ENCODE measurements around the gene EHMT1.
A peak's percentile ranks its signal among the peaks of the same experiment; 100 is the strongest.

Gene EHMT1

DNA sequence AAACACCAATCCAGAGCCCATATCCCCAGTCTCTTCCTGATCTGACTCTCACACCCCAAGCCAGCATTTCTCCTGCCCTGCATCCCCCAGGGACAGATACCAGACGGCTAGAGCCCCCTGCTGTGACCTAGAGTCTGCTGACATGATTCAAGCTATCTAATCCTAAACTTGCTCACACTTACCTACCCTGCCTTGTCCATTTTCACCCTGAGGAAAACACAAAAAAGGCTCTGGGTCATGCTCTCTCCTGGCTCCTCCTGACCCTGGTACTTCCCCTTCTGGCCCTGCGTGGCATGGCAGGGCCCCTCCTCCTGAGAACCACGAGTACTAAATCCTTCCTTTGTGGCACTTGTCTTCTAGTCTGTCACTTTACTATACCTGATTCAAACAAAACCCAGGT, 16.1 kb upstream of the EHMT1 start:
- in situ Hi-C loops (cut with HindIII; ENCODE audit: low pct_unique_long_range_greater_than_20kb, low sequenced_read_pairs) = no loop called here
- DNase-seq (ENCODE audit: low read depth in 1 of 2, low spot score in 1 of 2) = no peak
- TF ChIP-seq JUND (IDR thresholded peaks at IDR 0.05; ENCODE audit: low read depth) = no peak

DNA sequence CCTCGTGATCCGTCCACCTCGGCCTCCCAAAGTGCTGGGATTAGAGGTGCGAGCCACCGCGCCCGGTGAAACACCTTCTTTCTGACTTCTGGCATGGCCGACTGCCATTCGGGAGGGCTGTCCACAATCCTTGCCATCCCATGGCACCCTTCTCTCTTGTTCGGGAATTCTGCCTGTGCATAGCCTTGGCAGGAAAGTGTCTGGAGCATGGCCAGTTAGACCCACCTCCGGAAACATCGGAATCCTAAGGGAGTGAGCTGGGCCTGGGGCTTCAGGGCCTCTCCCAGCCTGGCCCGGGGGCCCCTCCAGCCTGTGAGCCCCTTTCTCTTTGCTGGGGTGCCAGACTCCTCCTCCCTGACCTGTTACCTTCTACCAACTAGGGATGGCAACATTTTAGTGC, 14.9 kb upstream of the EHMT1 start:
- TF ChIP-seq JUND (IDR thresholded peaks at IDR 0.05; ENCODE audit: low read depth) = no peak
- in situ Hi-C loops (cut with HindIII; ENCODE audit: low pct_unique_long_range_greater_than_20kb, low sequenced_read_pairs) = no loop called here
- DNase-seq (ENCODE audit: low read depth in 1 of 2, low spot score in 1 of 2) = no peak

DNA sequence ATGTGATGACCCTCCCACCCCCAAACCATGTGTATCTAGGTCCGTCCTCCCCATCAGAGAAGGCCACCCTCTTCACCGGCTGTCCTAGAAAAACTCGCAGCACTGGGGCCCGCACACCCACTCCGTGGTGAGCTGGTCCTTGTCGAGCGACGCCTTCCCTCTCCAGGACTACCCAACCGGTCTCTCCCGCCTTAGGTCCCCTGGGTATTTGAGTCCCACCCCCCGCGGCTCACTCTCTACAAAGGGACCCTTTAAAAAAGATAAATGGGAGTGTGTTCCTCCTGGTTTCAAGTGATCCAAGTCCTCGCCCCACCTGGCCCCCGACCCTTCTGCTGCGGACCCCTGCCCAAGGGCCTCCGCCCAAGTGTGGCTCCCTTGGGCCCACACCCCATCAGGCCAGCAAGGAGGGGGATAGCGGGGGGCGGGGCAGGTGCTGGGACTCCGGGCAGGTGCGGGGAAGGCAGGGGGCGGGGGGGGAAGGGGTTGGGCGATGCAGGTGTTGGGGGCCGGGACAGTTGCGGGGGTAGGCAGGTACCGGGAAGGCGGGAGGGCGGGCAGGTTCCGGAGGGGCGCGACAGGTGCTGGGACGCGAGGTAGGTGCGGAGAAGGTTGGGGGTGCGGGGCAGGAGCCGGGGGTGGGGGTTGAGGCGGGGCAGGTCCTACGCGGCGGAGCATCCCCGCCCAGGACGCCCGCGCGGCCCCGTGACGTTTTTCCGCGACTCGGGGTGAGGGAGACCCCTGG, 14.3 kb upstream of the EHMT1 start:
- no peak for DNase-seq (ENCODE audit: low read depth in 1 of 2, low spot score in 1 of 2)
- in situ Hi-C loops (cut with HindIII; ENCODE audit: low pct_unique_long_range_greater_than_20kb, low sequenced_read_pairs) = no loop called here
- TF ChIP-seq JUND (IDR thresholded peaks at IDR 0.05; ENCODE audit: low read depth) = no peak

DNA sequence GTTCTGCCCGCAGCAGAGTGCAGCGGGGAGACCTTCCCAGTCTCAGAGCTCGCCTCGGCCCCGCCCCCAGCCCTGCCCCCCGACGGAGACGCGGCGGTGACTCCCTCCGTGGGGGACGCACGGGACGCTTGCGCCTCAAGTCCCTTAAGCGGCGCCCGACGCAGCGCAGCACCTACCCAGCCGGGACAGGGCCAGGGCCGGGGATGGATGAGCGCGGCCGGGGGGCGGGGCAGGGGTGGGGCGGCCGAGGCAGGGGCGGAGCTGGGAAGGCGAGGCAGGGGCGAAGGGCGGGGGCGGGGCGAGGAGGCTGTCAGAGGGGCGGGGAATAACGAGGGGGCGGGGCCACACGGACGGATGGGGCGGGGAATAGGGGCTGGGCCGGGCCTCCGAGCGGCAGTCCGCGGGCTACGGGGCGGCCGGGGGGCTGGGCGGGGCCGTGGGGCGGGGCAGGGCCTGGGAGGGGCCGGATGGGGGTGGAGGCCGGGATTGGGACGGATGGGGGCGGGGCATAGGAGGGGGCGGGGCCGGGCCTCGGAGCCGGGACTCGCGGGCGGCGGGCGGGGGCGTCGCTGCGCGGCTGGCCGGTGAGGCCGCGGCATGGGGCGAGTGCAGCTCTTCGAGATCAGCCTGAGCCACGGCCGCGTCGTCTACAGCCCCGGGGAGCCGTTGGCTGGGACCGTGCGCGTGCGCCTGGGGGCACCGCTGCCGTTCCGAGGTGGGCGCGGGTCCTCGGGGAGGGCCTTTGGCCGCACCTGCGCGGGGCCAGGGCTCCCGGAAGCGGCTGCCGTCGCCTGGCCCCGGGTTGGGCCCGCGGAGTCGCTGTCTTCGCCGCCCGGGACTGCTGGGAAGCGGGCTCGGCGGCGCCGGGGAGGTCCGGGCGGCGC, 13.4 kb upstream of the EHMT1 start, which contains the start of gene ARRDC1:
Gene ARRDC1, plus strand, starts transcription at position 566 of the 884 bp plus-strand sequence. Its CDS starts 32 bp downstream, at position 598.
- DNase-seq (ENCODE audit: low read depth in 1 of 2, low spot score in 1 of 2) = peak; percentile 80 to 99
- no peak for TF ChIP-seq JUND (IDR thresholded peaks at IDR 0.05; ENCODE audit: low read depth)
- in situ Hi-C loops (cut with HindIII; ENCODE audit: low pct_unique_long_range_greater_than_20kb, low sequenced_read_pairs) = no loop called here

DNA sequence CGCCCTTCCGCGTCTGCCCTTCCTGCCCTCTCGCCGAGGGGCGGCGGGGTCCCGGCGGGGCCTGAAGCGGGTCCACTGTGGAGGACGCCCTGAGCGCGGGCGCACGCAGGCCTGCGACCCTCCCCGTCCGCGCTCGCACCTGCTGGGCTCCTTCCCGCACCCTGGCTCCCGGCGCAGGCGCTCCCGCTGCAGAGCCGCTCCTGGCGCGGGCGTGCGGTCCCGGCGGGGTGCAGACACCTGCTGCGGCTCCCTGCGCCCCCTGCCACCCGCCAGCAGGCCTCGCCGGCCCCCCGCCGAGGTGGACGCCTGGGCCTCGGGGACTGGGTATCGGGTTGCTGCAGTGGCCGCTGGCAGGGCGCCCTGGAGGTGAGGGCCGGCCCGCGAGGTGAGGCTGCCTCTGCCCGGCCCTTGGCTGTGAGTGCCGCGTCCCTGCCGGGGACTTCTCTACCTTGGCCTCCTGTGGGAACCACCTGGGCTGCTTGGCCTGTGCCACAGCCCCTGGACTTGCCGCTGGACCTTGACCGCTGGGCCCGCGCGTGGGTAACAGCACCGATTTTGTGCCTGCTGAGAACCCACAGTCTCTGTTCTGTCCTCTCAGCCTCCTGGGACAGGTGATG, 12.7 kb upstream of the EHMT1 start:
- in situ Hi-C loops (cut with HindIII; ENCODE audit: low pct_unique_long_range_greater_than_20kb, low sequenced_read_pairs) = no loop called here
- no peak for TF ChIP-seq JUND (IDR thresholded peaks at IDR 0.05; ENCODE audit: low read depth)
- DNase-seq (ENCODE audit: low read depth in 1 of 2, low spot score in 1 of 2) = peak in 1 of 2 experiments; percentile 48

DNA sequence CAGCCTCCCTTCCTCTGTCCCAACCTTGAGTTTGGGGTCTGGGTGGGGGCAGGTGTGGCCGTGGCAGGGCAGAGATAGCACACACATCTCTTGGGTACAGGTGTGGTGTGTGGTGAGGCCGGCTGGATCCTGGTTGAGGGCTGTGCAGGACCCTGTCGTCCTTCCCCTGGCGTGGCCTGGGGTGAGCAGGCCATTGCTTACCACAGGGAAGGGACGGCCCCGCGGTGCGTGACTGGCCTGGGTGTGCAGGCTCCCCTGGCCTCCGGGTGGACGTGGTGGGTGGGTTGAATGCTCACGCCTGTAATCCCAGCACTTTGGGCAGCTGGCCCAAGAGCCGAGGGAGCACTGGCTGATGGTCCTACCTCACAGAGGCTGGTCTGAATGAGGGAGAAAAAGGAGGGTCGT, 12.1 kb upstream of the EHMT1 start:
- in situ Hi-C loops (cut with HindIII; ENCODE audit: low pct_unique_long_range_greater_than_20kb, low sequenced_read_pairs) = no loop called here
- no peak for DNase-seq (ENCODE audit: low read depth in 1 of 2, low spot score in 1 of 2)
- no peak for TF ChIP-seq JUND (IDR thresholded peaks at IDR 0.05; ENCODE audit: low read depth)

DNA sequence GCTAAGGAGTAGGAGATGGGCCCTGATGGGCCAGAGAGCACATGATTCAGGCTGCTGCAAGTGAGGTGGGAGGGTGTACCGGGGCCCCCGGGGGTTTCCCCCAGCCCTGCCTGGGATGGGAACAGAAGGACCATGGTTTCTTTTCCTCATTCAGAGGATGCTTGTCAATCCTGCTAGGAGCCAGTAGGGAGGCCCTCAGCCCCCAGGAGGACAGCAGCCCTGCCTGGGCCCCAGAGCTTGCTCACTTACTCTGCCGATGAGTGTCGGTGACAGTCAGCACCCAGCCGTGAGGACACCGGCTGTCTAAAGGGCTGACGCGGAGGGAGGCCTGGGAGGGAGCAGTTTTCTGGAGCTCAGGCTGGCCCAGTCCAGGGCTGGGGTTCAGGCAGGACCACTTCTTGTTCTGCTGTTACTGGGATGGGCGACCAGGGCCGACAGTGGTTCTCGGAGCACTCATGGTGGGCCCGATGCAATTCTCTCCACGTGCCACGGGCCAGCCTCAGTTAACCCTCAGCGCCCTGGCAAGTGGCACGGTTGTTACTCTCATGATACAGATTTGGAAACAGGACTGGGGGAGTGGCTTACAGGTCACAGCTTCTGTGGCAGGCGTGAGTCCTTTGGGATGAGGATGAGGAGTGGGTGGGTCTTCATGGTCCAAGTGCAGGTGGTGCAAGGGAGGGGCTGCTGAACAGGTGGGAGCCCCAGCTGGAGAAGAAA, 11.5 kb upstream of the EHMT1 start:
- peak in 1 of 2 experiments; percentile 41 for DNase-seq (ENCODE audit: low read depth in 1 of 2, low spot score in 1 of 2)
- in situ Hi-C loops (cut with HindIII; ENCODE audit: low pct_unique_long_range_greater_than_20kb, low sequenced_read_pairs) = no loop called here
- no peak for TF ChIP-seq JUND (IDR thresholded peaks at IDR 0.05; ENCODE audit: low read depth)

DNA sequence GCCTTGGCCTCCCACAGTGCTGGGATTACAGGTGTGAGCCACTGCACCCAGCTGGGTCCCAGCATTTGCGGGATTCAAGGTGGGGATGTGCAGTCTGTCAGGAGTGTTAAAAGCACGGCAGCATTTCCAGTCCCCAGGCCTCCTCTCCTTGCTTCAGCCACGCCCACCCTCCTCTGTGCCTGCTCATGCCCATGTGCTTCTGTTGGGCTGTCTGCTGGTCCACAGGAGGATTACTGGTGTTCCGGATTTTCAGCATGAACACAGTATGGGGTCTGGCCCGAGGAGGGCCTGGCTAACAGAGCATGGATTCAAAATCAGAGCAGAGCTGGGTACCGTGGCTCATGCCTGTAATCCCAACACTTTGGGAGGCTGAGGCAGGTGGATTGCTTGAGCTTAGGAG, 7.9 kb upstream of the EHMT1 start:
- in situ Hi-C loops (cut with HindIII; ENCODE audit: low pct_unique_long_range_greater_than_20kb, low sequenced_read_pairs) = no loop called here
- no peak for TF ChIP-seq JUND (IDR thresholded peaks at IDR 0.05; ENCODE audit: low read depth)

DNA sequence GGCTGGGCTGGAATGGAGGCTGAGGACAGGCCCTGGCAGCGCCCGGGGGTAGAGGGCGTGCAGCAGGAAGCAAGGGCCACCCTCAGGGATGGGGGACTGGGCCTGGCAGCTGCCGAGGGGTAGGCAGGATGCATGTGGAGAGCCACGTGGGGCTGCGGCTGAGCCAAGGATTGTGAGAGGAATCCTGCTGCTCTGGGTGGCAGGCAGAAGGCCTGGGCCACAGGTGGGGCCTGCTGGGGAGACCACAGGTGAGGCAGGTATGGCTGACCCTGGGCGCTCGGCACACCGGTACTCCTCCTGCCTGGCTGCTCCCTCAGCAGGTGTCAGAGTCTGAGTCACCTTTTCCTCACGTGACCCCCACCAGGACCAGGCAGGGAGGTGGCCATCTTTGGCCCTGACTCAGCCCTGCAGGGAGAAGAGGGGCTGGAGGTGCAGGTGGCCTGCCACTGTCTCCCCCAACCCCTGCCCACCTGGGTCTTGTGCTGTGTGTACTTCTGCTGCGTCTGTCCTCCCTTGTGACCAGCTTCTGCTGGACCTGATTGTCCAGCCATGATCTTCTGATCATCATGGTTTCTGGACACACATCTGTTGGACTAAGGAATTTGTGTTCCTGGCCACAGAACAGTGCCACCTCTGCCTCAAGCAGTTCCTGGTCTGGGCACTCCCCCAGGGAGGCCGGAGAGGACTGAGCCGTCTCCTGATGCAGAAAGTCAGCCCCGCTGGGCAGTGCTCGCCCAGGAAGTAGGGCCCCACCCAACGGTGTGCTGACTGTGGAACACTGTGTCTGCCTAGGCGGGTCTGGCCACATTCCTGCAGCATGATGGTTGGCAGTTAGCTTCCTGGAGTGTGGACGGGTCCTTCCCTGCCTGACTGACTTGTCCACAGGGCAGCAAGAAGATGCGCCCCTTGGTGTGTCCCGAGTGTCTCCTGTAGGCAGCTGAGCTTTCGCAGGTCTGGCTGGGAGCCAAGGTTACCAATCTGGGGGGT, 6.9 kb upstream of the EHMT1 start:
- DNase-seq (ENCODE audit: low read depth in 1 of 2, low spot score in 1 of 2) = peak; percentile 97 to 99
- no peak for TF ChIP-seq JUND (IDR thresholded peaks at IDR 0.05; ENCODE audit: low read depth)
- in situ Hi-C loops (cut with HindIII; ENCODE audit: low pct_unique_long_range_greater_than_20kb, low sequenced_read_pairs) = no loop called here

More for the DNA sequence above, 7.9 kb upstream of the EHMT1 start:
- peak in 1 of 2 experiments; percentile 57 for DNase-seq (ENCODE audit: low read depth in 1 of 2, low spot score in 1 of 2)

DNA sequence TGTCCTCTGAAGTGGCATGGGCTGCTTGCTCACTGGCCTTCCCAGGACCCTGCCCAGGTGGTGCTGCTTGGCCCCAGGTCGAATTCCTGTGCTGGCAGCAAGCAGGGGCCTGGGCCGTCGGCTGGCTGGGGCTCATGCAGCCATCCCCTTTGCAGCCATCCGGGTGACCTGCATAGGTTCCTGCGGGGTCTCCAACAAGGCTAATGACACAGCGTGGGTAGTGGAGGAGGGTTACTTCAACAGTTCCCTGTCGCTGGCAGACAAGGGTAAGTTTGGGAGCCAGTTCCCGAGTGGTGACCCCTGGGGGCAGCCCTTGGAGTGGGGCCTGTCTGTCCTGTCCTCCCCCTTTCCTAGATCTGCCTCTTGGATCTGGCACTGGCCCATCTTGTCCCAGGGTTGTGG, 6.1 kb upstream of the EHMT1 start:
- no peak for TF ChIP-seq JUND (IDR thresholded peaks at IDR 0.05; ENCODE audit: low read depth)
- peak in 1 of 2 experiments; percentile 52 for DNase-seq (ENCODE audit: low read depth in 1 of 2, low spot score in 1 of 2)
- in situ Hi-C loops (cut with HindIII; ENCODE audit: low pct_unique_long_range_greater_than_20kb, low sequenced_read_pairs) = no loop called here

DNA sequence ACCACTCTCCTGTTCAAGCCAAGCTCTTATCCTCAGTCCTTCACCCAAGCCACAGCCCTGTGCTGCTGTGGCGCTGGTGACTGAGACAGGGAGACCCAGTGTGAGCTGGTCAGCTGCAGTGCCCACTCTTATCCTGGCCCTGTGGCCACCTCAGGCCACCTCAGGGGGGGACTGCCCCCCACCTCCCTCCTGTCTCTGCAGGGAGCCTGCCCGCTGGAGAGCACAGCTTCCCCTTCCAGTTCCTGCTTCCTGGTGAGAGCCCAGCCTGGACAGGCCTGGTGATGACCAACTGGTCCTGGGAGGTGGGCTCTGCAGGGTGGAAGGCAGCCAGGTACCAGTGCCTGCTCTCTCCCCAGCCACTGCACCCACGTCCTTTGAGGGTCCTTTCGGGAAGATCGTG, 5.5 kb upstream of the EHMT1 start:
- no peak for DNase-seq (ENCODE audit: low read depth in 1 of 2, low spot score in 1 of 2)
- TF ChIP-seq JUND (IDR thresholded peaks at IDR 0.05; ENCODE audit: low read depth) = no peak
- in situ Hi-C loops (cut with HindIII; ENCODE audit: low pct_unique_long_range_greater_than_20kb, low sequenced_read_pairs) = no loop called here

All from T47D (cell line).